ENCODE measurements around the gene ABCB11. TPM values are rescaled to one million over a fixed set of nuclear protein-coding genes. Genes with fewer than 3 reads are reported as not detected.
A peak's percentile ranks its signal among the peaks of the same experiment; 100 is the strongest.

The ABCB11 gene
- total and polyA plus RNA-seq, 9 of the 15 experiments (the other 6 are each of a cell fraction or from before 2014, with no cell fraction given), result 0.04 to 0.51 (median 0.10) TPM; not detected in 1

DNA sequence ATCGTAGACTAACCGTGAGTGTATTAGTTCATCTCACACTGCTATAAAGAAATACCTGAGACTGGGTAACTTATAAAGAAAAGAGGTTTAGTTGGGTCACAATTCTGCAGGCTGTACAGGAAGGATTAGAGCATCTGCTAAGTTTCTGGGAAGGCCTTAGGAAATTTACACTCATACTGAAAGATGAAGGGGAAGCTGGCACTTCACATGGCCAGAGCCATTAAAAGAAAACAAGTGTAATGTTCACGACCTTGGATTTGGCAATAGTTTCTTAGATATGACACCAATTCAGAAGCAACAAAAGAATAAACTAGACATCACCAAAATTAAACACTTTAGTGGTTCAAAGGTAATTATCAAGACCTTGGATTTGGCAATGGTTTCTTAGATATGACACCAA lies 23.8 kb downstream of the ABCB11 start:
- in situ Hi-C loops (cut with MboI), result no loop called here
- no peak for ATAC-seq
- no peaks in the 10 kb centered on the region for H3K9me3 ChIP-seq (replicated peaks; ENCODE audit: control insufficient read depth, insufficient read depth, low read depth, low read length)
- H3K79me2 ChIP-seq (ENCODE audit: control insufficient read depth, insufficient read depth, low read length), result no peaks in the 10 kb centered on the region
- 53% methylated on average over 3 of the region's 3 CpGs for WGBS (ENCODE audit: insufficient coverage, low coverage, missing lambda C conversion rate)
- H3K9me1 ChIP-seq (ENCODE audit: control insufficient read depth, insufficient read depth, low read length), result no peaks in the 10 kb centered on the region
- H3K9ac ChIP-seq (ENCODE audit: insufficient read depth in 1 of 2, low read depth in 2 of 2, low read length in 2 of 2), result no peak overlapping the region
- no peaks in the 10 kb centered on the region for H3K27me3 ChIP-seq (ENCODE audit: control insufficient read depth in 2 of 2, insufficient read depth in 2 of 2, low read length in 2 of 2)
- TF ChIP-seq U2AF2 (optimal IDR thresholded peaks at IDR 0.05; ENCODE audit: low read depth, low read length) (no peak), TFAM (CRISPR knock-in tag; conservative IDR thresholded peaks at IDR 0.05) (no peak)
- no peak for FAIRE-seq
- no peak overlapping the region for H2AFZ ChIP-seq (ENCODE audit: low read depth, low read length)
- no peaks in the 10 kb centered on the region for H4K20me1 ChIP-seq (replicated peaks; ENCODE audit: control insufficient read depth, insufficient read depth, low read length)
- intact Hi-C loops (cut with micrococcal nuclease), result no loop called here
- H3K4me3 ChIP-seq, result no peak overlapping the region
- H3K4me1 ChIP-seq (replicated peaks in 1 of 2; ENCODE audit: control insufficient read depth in 2 of 2, insufficient read depth in 2 of 2, low read length in 2 of 2), result peaks cover 1 to 22% of the 10 kb centered on the region in 2 experiments; a peak in 4 of 5 replicates
- POLR2A ChIA-PET, result interaction anchor here (1.2 kb wide), 1 partner anchor 12 kb away, joined by 3 read pairs; no protein-coding TSS in a partner anchor
- H3K36me3 ChIP-seq (ENCODE audit: control insufficient read depth, insufficient read depth, low read length), result no peaks in the 10 kb centered on the region
- H3K27ac ChIP-seq (ENCODE audit: extremely low read depth, low read depth, low read length), result no peak overlapping the region
- no peak for DNase-seq (ENCODE audit: extremely low read depth in 1 of 4, low spot score in 3 of 4)
- CTCF ChIA-PET (ENCODE audit: low intra/inter-chr PET ratio), result no interaction called here
- no TSS peak for BruUV-seq (replicated peaks)
- no peak overlapping the region for H3K4me2 ChIP-seq (ENCODE audit: insufficient read depth, low read length)

DNA sequence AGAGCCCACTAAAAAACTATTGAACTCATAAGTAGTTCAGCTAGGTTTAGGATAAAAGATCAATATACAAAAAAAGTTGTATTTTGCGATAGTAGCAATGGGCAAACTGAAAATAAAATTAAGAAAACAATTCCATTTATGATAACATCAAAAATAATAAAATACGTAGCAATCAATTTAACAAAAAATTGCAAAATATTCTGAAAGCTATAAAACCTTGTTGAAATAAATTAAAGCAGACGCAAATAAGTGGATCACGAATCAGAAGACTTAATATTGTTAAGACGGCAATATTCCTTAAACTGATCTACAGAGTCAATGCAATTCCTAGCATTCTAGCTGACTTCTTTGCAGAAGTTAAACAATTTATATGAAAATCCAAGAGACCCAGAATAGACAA lies 24.5 kb downstream of the ABCB11 start:
- no peak for ATAC-seq
- in situ Hi-C loops (cut with MboI), result no loop called here
- CTCF ChIA-PET (ENCODE audit: low intra/inter-chr PET ratio), result no interaction called here
- DNase-seq (ENCODE audit: extremely low read depth in 1 of 4, low spot score in 3 of 4), result no peak
- Histone ChIP-seq H3K9me3 (replicated peaks; ENCODE audit: control insufficient read depth, insufficient read depth, low read depth, low read length) (no peaks in the 10 kb centered on the region), H4K20me1 (replicated peaks; ENCODE audit: control insufficient read depth, insufficient read depth, low read length) (no peaks in the 10 kb centered on the region), H2AFZ (ENCODE audit: low read depth, low read length) (no peak overlapping the region), H3K27me3 (ENCODE audit: control insufficient read depth in 2 of 2, insufficient read depth in 2 of 2, low read length in 2 of 2) (no peaks in the 10 kb centered on the region), H3K4me3 (no peak overlapping the region), H3K36me3 (ENCODE audit: control insufficient read depth, insufficient read depth, low read length) (no peaks in the 10 kb centered on the region), H3K79me2 (ENCODE audit: control insufficient read depth, insufficient read depth, low read length) (no peaks in the 10 kb centered on the region), H3K4me2 (ENCODE audit: insufficient read depth, low read length) (no peak overlapping the region), H3K27ac (ENCODE audit: extremely low read depth, low read depth, low read length) (no peak overlapping the region), H3K9me1 (ENCODE audit: control insufficient read depth, insufficient read depth, low read length) (no peaks in the 10 kb centered on the region), H3K4me1 (replicated peaks in 1 of 2; ENCODE audit: control insufficient read depth in 2 of 2, insufficient read depth in 2 of 2, low read length in 2 of 2) (peaks cover 0 to 17% of the 10 kb centered on the region in 2 experiments; a peak in 4 of 5 replicates), H3K9ac (ENCODE audit: insufficient read depth in 1 of 2, low read depth in 2 of 2, low read length in 2 of 2) (no peak overlapping the region)
- no TSS peak for BruUV-seq (replicated peaks)
- POLR2A ChIA-PET, result interaction anchor here (1.2 kb wide), 1 partner anchor 11 kb away, joined by 3 read pairs; no protein-coding TSS in a partner anchor
- intact Hi-C loops (cut with micrococcal nuclease), result no loop called here
- 75% methylated on average over 5 of the region's 5 CpGs for WGBS (ENCODE audit: insufficient coverage, low coverage, missing lambda C conversion rate)
- FAIRE-seq, result peak; percentile 26
- TF ChIP-seq HEY1 (CRISPR knock-in tag; IDR thresholded peaks at IDR 0.05; ENCODE audit: borderline replicate concordance), result no peak
- peak; percentile 74 for TF ChIP-seq NFIX (CRISPR knock-in tag; IDR thresholded peaks at IDR 0.05; ENCODE audit: low read depth)
- peak; percentile 84 for TF ChIP-seq ZNF140 (CRISPR knock-in tag; IDR thresholded peaks at IDR 0.05)
- peak; percentile 72; the same call in 1 of the 2 replicates for TF ChIP-seq ZNF707 (CRISPR knock-in tag; conservative IDR thresholded peaks at IDR 0.05)
- TF ChIP-seq SLC30A9 (CRISPR knock-in tag; IDR thresholded peaks at IDR 0.05), result peak; percentile 83; the same call in 1 of the 2 replicates
- peak; percentile 76; the same call in 1 of the 2 replicates for TF ChIP-seq HOXB6 (CRISPR knock-in tag; IDR thresholded peaks at IDR 0.05; ENCODE audit: borderline replicate concordance)
- TF ChIP-seq MTF1 (CRISPR knock-in tag; IDR thresholded peaks at IDR 0.05; ENCODE audit: borderline replicate concordance), result peak; percentile 63; the same call in 1 of the 2 replicates
- TF ChIP-seq, protein P1, sequence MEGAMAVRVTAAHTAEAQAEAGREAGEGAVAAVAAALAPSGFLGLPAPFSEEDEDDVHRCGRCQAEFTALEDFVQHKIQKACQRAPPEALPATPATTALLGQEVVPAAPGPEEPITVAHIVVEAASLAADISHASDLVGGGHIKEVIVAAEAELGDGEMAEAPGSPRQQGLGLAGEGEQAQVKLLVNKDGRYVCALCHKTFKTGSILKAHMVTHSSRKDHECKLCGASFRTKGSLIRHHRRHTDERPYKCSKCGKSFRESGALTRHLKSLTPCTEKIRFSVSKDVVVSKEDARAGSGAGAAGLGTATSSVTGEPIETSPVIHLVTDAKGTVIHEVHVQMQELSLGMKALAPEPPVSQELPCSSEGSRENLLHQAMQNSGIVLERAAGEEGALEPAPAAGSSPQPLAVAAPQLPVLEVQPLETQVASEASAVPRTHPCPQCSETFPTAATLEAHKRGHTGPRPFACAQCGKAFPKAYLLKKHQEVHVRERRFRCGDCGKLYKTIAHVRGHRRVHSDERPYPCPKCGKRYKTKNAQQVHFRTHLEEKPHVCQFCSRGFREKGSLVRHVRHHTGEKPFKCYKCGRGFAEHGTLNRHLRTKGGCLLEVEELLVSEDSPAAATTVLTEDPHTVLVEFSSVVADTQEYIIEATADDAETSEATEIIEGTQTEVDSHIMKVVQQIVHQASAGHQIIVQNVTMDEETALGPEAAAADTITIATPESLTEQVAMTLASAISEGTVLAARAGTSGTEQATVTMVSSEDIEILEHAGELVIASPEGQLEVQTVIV (CRISPR knock-in tag; IDR thresholded peaks at IDR 0.05; ENCODE audit: borderline replicate concordance), result peak; percentile 46; the same call in 1 of the 2 replicates
- TF ChIP-seq, protein P2, sequence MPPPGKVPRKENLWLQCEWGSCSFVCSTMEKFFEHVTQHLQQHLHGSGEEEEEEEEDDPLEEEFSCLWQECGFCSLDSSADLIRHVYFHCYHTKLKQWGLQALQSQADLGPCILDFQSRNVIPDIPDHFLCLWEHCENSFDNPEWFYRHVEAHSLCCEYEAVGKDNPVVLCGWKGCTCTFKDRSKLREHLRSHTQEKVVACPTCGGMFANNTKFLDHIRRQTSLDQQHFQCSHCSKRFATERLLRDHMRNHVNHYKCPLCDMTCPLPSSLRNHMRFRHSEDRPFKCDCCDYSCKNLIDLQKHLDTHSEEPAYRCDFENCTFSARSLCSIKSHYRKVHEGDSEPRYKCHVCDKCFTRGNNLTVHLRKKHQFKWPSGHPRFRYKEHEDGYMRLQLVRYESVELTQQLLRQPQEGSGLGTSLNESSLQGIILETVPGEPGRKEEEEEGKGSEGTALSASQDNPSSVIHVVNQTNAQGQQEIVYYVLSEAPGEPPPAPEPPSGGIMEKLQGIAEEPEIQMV (tag; conservative IDR thresholded peaks at IDR 0.05; ENCODE audit: low read depth), result no peak
